Stimulated activated CD8-positive, alpha-beta memory T cell treated with anti-CD3 and anti-CD28 coated beads, Interleukin-4, amount 100 ng/mL, for 4 hours (primary cell): ENCODE data around the gene SUPT3H.

ENCODE experiments used
- DNase-seq, 2 donors: peaks; one replicate each; pipeline ENCODE4 v3.0.0-alpha.2; 2020; ENCODE audit warnings: low read depth in 2 of 2, low spot score in 1 of 2

SUPT3H gene

GRCh38 chr6:45126033-45126432 lies 251.7 kb downstream of the SUPT3H start:
- no peak for DNase-seq

GRCh38 chr6:45123023-45123422 lies 254.7 kb downstream of the SUPT3H start:
- DNase-seq, result no peak

- no peak for DNase-seq
Measured at GRCh38 chr6:45118754-45119153, 259.0 kb downstream of the SUPT3H start.

- DNase-seq, result no peak
Measured at GRCh38 chr6:45116714-45117410, 260.9 kb downstream of the SUPT3H start.

- DNase-seq, result no peak
Measured at GRCh38 chr6:45115696-45116095, 262.0 kb downstream of the SUPT3H start.

- no peak for DNase-seq
Measured at GRCh38 chr6:45112711-45113110, 265.0 kb downstream of the SUPT3H start.

GRCh38 chr6:45109551-45109950 lies 268.2 kb downstream of the SUPT3H start:
- no peak for DNase-seq

GRCh38 chr6:45105170-45105820 lies 272.4 kb downstream of the SUPT3H start:
- DNase-seq, result no peak

- DNase-seq, result no peak
Measured at GRCh38 chr6:45104429-45104828, 273.3 kb downstream of the SUPT3H start.

- DNase-seq, result no peak
Measured at GRCh38 chr6:45098256-45098655, 279.5 kb downstream of the SUPT3H start.

GRCh38 chr6:45094831-45095230 lies 282.9 kb downstream of the SUPT3H start:
- DNase-seq, result no peak

GRCh38 chr6:45092135-45092534 lies 285.6 kb downstream of the SUPT3H start:
- DNase-seq, result no peak

- DNase-seq, result no peak
Measured at GRCh38 chr6:45086360-45087084, 291.2 kb downstream of the SUPT3H start.

- DNase-seq, result no peak
Measured at GRCh38 chr6:45084257-45084656, 293.5 kb downstream of the SUPT3H start.

GRCh38 chr6:45082091-45082490 lies 295.6 kb downstream of the SUPT3H start:
- no peak for DNase-seq

GRCh38 chr6:45081634-45082033 lies 296.1 kb downstream of the SUPT3H start:
- no peak for DNase-seq

GRCh38 chr6:45078432-45078831 lies 299.3 kb downstream of the SUPT3H start:
- no peak for DNase-seq

GRCh38 chr6:45076217-45076930 lies 301.4 kb downstream of the SUPT3H start:
- no peak for DNase-seq

GRCh38 chr6:45075246-45075645 lies 302.5 kb downstream of the SUPT3H start:
- DNase-seq, result no peak

GRCh38 chr6:45074439-45074838 lies 303.3 kb downstream of the SUPT3H start:
- DNase-seq, result no peak

GRCh38 chr6:45073771-45074170 lies 304.0 kb downstream of the SUPT3H start:
- no peak for DNase-seq

GRCh38 chr6:45072673-45073072 lies 305.1 kb downstream of the SUPT3H start:
- no peak for DNase-seq
